IMR-90 (cell line): ENCODE measurements around the gene ABCA3. TPM values are rescaled to one million over a fixed set of nuclear protein-coding genes. Genes with fewer than 3 reads are reported as not detected.

ENCODE experiments used
- ATAC-seq: fragments of 200-7000 bp; cut with Tn5 transposase; 2 replicates; pipeline ENCODE4 v1.9.1; 2020; ENCODE audit warnings: low read depth, mild to moderate bottlenecking, moderate library complexity
- BruUV-seq: library from RNA; stranded (reverse); fragments of 400-500 nt; replicated peaks from 2 replicates; lab custom pipeline; 2021; lab: Mats Ljungman, UMichigan
- CTCF ChIA-PET: fragments of 300-600 bp; formaldehyde crosslinking; extraction: SDS; loops from one replicate; lab custom pipeline; 2021; ENCODE audit warnings: antibody characterized with exemption; lab: Yijun Ruan, JAX
- POLR2A ChIA-PET: fragments of 300-600 bp; sonication (Branson Sonifier 250); formaldehyde crosslinking; loops from one replicate; lab custom pipeline; 2022; ENCODE audit warnings: antibody characterized with exemption; ENCODE audit not compliant: unreplicated experiment; lab: Charles Lee
- DNase-seq: peaks from one replicate; pipeline ENCODE4 v3.0.0; 2013
- H2AFZ ChIP-seq: replicated peaks from 2 replicates; pipeline ENCODE3; 2013; ENCODE audit warnings: low read length, mild to moderate bottlenecking; ENCODE audit not compliant: poor library complexity
- H2AK5ac ChIP-seq: 2 replicates; pipeline ENCODE4 v1.6.1; 2013; ENCODE audit warnings: low read depth, low read length, inconsistent platforms
- H2AK9ac ChIP-seq: replicated peaks from 2 replicates; pipeline ENCODE3; 2013; ENCODE audit warnings: mild to moderate bottlenecking, low read depth, low read length, moderate library complexity; ENCODE audit not compliant: poor library complexity
- H2BK120ac ChIP-seq: 2 replicates; pipeline ENCODE4 v1.6.1; 2013; ENCODE audit warnings: low read depth, low read length, inconsistent platforms
- H2BK15ac ChIP-seq: 3 replicates; pipeline ENCODE4 v1.6.1; 2013; ENCODE audit warnings: low read depth, low read length, inconsistent platforms
- H2BK20ac ChIP-seq: 2 replicates; pipeline ENCODE4 v1.6.1; 2013; ENCODE audit warnings: low read depth, mild to moderate bottlenecking, inconsistent platforms, low read length, moderate library complexity
- H2BK5ac ChIP-seq: 2 replicates; pipeline ENCODE4 v1.6.1; 2013; ENCODE audit warnings: mild to moderate bottlenecking, low read depth, low read length, inconsistent platforms; ENCODE audit not compliant: poor library complexity, severe bottlenecking
- H3K14ac ChIP-seq: replicated peaks from 2 replicates; pipeline ENCODE4 v1.6.1; 2013; ENCODE audit warnings: low read depth, low read length, inconsistent platforms
- H3K18ac ChIP-seq: 2 replicates; pipeline ENCODE4 v1.6.1; 2013; ENCODE audit warnings: low read depth, low read length, control low read depth
- H3K23ac ChIP-seq: 2 replicates; pipeline ENCODE4 v1.6.1; 2013; ENCODE audit warnings: low read depth, low read length, inconsistent platforms
- H3K27ac ChIP-seq: 2 replicates; pipeline ENCODE4 v1.5.1; 2013; ENCODE audit warnings: mild to moderate bottlenecking, control low read depth, low read length; ENCODE audit not compliant: insufficient read depth
- H3K27me3 ChIP-seq: 2 replicates; pipeline ENCODE4 v1.6.1; 2013; ENCODE audit warnings: low read length; ENCODE audit not compliant: control insufficient read depth, insufficient read depth
- H3K36me3 ChIP-seq: 2 replicates; pipeline ENCODE4 v1.6.1; 2013; ENCODE audit warnings: low read length, mixed read lengths; ENCODE audit not compliant: control insufficient read depth, insufficient read depth
- H3K4ac ChIP-seq: 2 replicates; pipeline ENCODE4 v1.6.1; 2013; ENCODE audit warnings: low read depth, low read length, inconsistent platforms
- H3K4me1 ChIP-seq: 2 replicates; pipeline ENCODE4 v1.6.1; 2013; ENCODE audit warnings: low read length, mixed read lengths; ENCODE audit not compliant: control insufficient read depth, insufficient read depth
- H3K4me2 ChIP-seq: 2 replicates; pipeline ENCODE4 v1.6.1; 2013; ENCODE audit warnings: low read depth, mild to moderate bottlenecking, control low read depth, low read length, moderate library complexity
- H3K4me3 ChIP-seq: 2 replicates; pipeline ENCODE4 v1.5.1; 2013; ENCODE audit warnings: low read depth, mild to moderate bottlenecking, control low read depth, low read length, moderate library complexity; ENCODE audit not compliant: insufficient read depth
- H3K56ac ChIP-seq: 2 replicates; pipeline ENCODE4 v1.6.1; 2013; ENCODE audit warnings: low read length, inconsistent platforms; ENCODE audit not compliant: insufficient read depth; ENCODE audit errors: extremely low read depth
- H3K79me1 ChIP-seq, 2 experiments: 2 replicates each; pipeline ENCODE4 v1.6.1; 2013; ENCODE audit warnings: low read length in 2 of 2, inconsistent platforms in 1 of 2, low read depth in 1 of 2
- H3K9ac ChIP-seq: 2 replicates; pipeline ENCODE4 v1.6.1; 2013; ENCODE audit warnings: low read depth, low read length, control low read depth
- H3K9me1 ChIP-seq: 2 replicates; pipeline ENCODE4 v1.6.1; 2013; ENCODE audit warnings: low read length, inconsistent platforms; ENCODE audit not compliant: insufficient read depth
- H3K9me3 ChIP-seq: 2 replicates; pipeline ENCODE4 v1.6.1; 2013; ENCODE audit warnings: low read length; ENCODE audit not compliant: control insufficient read depth, insufficient read depth
- H4K20me1 ChIP-seq: 2 replicates; pipeline ENCODE4 v1.6.1; 2013; ENCODE audit warnings: low read length, inconsistent platforms; ENCODE audit not compliant: insufficient read depth
- H4K5ac ChIP-seq: 2 replicates; pipeline ENCODE4 v1.6.1; 2013; ENCODE audit warnings: mild to moderate bottlenecking, low read depth, low read length, control low read depth
- H4K8ac ChIP-seq, 2 experiments: 2 replicates each; pipeline ENCODE4 v1.6.1; 2013; ENCODE audit warnings: low read depth in 2 of 2, low read length in 2 of 2, control low read depth in 1 of 2, inconsistent platforms in 1 of 2
- H4K91ac ChIP-seq: 2 replicates; pipeline ENCODE4 v1.6.1; 2013; ENCODE audit warnings: low read depth, low read length, inconsistent platforms; ENCODE audit not compliant: insufficient read depth
- CEBPB ChIP-seq: IDR thresholded peaks from 2 replicates; pipeline ENCODE4 v1.6.1; 2012; ENCODE audit warnings: low read depth, low read length, improper control_type of control experiment
- NFE2L2 ChIP-seq: fragments of 150-350 bp; IDR thresholded peaks from 2 replicates; pipeline ENCODE4 v1.6.1; 2016; ENCODE audit warnings: low read depth, mild to moderate bottlenecking, low read length
- RAD21 ChIP-seq: IDR thresholded peaks from 2 replicates; pipeline ENCODE4 v1.6.1; 2012; ENCODE audit warnings: low read length, improper control_type of control experiment
- SMC3 ChIP-seq: fragments of 150-350 bp; IDR thresholded peaks from 2 replicates; pipeline ENCODE4 v1.6.1; 2016; ENCODE audit warnings: low read depth, mild to moderate bottlenecking, antibody characterized with exemption, low read length, moderate library complexity
- WGBS, 2 experiments: methylation state at CpG; one replicate each; pipeline versions ENCODE4 v1.1.5 to v1.1.7; 2013; ENCODE audit warnings: missing lambda C conversion rate in 2 of 2; ENCODE audit not compliant: insufficient read length in 1 of 2; ENCODE audit errors: extremely low coverage in 2 of 2; 5-methylcytosine and 5-hydroxymethylcytosine counted together
- dilution Hi-C: fragments of 300-500 bp; cut with HindIII; formaldehyde crosslinking; loops from one replicate; pipeline ENCODE4 v1.14.3; 2018; ENCODE audit warnings: low sequenced_read_pairs; ENCODE audit not compliant: unreplicated experiment
- in situ Hi-C: fragments of 300-500 bp; cut with MboI; formaldehyde crosslinking; loops from 3 replicates; pipeline ENCODE4 v1.14.3; 2019; ENCODE audit warnings: low sequenced_read_pairs, inconsistent platforms, mixed read lengths
- intact Hi-C: fragments of 100-400 bp; cut with micrococcal nuclease; formaldehyde crosslinking; loops from 2 replicates; pipeline ENCODE4 v1.10.0; 2022
- polyA plus RNA-seq, 3 experiments: library from polyadenylated mRNA; depleted of rRNA; stranded (reverse); fragments of >200 nt; gene quantifications; 2 replicates each; pipeline ENCODE4 v1.2.3, GENCODE V29; 2012; ENCODE audit warnings: low replicate concordance in 1 of 3
- total RNA-seq: library from RNA; depleted of rRNA; stranded (reverse); fragments of >200 nt; gene quantifications from 2 replicates; pipeline ENCODE4 v1.2.3, GENCODE V29; 2012
- TF ChIP-seq, protein P1 (sequence below): fragments of 150-350 bp; IDR thresholded peaks from 2 replicates; pipeline ENCODE4 v1.6.1; 2017; ENCODE audit warnings: mild to moderate bottlenecking, antibody characterized with exemption, low read length, low read depth
- TF ChIP-seq, protein P2 (sequence below): conservative IDR thresholded peaks from 2 replicates; pipeline ENCODE4 v1.5.1; 2012; ENCODE audit warnings: mild to moderate bottlenecking, low read depth, low read length, improper control_type of control experiment

Gene ABCA3
- total and polyA plus RNA-seq, 2 of the 4 experiments (the other 2 are of a cell fraction), result 0.18 to 0.22 TPM

DNA sequence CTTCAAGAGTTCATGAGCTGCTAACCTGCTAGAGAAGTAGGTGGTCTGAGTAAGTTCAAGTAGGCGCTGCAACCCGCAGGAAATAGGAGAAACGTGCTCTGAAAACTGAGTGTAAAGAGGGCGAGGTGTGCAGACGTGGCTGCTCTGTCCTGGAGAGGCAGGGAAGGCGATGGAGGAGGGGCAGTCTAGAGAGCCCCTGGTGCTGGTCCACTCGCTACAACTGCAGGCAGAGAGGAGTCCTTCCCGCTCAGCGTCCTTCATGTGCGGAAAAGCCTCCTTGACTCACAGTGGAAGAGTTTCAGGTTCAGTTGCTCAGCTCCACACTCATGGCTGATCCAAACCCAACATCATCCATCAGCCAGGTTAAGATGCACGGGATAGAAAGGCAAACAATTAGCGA is 12.1 kb downstream of the ABCA3 start:
- no peak overlapping the region for H4K5ac ChIP-seq
- DNase-seq, result no peak
- H2BK20ac ChIP-seq, result no peak overlapping the region
- intact Hi-C loops (no loop called here), dilution Hi-C loops (no loop called here), in situ Hi-C loops (no loop called here)
- no peaks in the 10 kb centered on the region for H3K9me3 ChIP-seq
- ChIA-PET CTCF (interaction anchor here (1.6 kb wide), 1 partner anchor 12 kb away, joined by 5 read pairs; the partner anchor contains the start of gene ABCA3), POLR2A (no interaction called here)
- H4K91ac ChIP-seq, result no peak overlapping the region
- H3K14ac ChIP-seq, result no peak overlapping the region
- no peak overlapping the region for H2BK120ac ChIP-seq
- no peak overlapping the region for H3K4me2 ChIP-seq
- H3K4me3 ChIP-seq, result no peak overlapping the region
- BruUV-seq, result no TSS peak
- no peak overlapping the region for H2AFZ ChIP-seq
- H2AK5ac ChIP-seq, result no peak overlapping the region
- no peak overlapping the region for H2BK15ac ChIP-seq
- 78% methylated on average over 4 of the region's 12 CpGs; no CpG with 5 or more reads in 1 of the 2 experiments for WGBS, 2 experiments
- no peak overlapping the region for H3K4ac ChIP-seq
- H4K20me1 ChIP-seq, result no peaks in the 10 kb centered on the region
- peaks cover 57% of the 10 kb centered on the region for H3K27me3 ChIP-seq
- H3K79me1 ChIP-seq, result no peaks in the 10 kb centered on the region
- H3K23ac ChIP-seq, result no peak overlapping the region
- no peak overlapping the region for H3K56ac ChIP-seq
- H3K9me1 ChIP-seq, result no peaks in the 10 kb centered on the region
- no peak overlapping the region for H3K18ac ChIP-seq
- no peak overlapping the region for H3K9ac ChIP-seq
- no peaks in the 10 kb centered on the region for H3K36me3 ChIP-seq
- ATAC-seq, result no peak
- H3K4me1 ChIP-seq, result no peaks in the 10 kb centered on the region
- TF ChIP-seq, protein P1, sequence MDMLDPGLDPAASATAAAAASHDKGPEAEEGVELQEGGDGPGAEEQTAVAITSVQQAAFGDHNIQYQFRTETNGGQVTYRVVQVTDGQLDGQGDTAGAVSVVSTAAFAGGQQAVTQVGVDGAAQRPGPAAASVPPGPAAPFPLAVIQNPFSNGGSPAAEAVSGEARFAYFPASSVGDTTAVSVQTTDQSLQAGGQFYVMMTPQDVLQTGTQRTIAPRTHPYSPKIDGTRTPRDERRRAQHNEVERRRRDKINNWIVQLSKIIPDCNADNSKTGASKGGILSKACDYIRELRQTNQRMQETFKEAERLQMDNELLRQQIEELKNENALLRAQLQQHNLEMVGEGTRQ, result no peak
- no peak for TF ChIP-seq NFE2L2
- TF ChIP-seq CEBPB, result no peak
- TF ChIP-seq, protein P2, sequence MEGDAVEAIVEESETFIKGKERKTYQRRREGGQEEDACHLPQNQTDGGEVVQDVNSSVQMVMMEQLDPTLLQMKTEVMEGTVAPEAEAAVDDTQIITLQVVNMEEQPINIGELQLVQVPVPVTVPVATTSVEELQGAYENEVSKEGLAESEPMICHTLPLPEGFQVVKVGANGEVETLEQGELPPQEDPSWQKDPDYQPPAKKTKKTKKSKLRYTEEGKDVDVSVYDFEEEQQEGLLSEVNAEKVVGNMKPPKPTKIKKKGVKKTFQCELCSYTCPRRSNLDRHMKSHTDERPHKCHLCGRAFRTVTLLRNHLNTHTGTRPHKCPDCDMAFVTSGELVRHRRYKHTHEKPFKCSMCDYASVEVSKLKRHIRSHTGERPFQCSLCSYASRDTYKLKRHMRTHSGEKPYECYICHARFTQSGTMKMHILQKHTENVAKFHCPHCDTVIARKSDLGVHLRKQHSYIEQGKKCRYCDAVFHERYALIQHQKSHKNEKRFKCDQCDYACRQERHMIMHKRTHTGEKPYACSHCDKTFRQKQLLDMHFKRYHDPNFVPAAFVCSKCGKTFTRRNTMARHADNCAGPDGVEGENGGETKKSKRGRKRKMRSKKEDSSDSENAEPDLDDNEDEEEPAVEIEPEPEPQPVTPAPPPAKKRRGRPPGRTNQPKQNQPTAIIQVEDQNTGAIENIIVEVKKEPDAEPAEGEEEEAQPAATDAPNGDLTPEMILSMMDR, result no peak
- TF ChIP-seq RAD21, result no peak
- TF ChIP-seq SMC3, result no peak
- H2AK9ac ChIP-seq, result no peak overlapping the region
- H3K27ac ChIP-seq, result no peak overlapping the region
- no peak overlapping the region for H4K8ac ChIP-seq
- H2BK5ac ChIP-seq, result no peak overlapping the region
